CD4-positive, alpha-beta memory T cell (primary cell): Measurements from ENCODE around the gene MTG1. TPM values are rescaled to one million over a fixed set of nuclear protein-coding genes. Genes with fewer than 3 reads are reported as not detected.

Experiments used
- CTCF ChIA-PET: fragments of 350-600 bp; sonication (Branson Sonifier 250); formaldehyde crosslinking; loops from one replicate; lab custom pipeline; 2021; ENCODE audit warnings: inconsistent platforms; ENCODE audit not compliant: partially characterized antibody; lab: Charles Lee
- POLR2A ChIA-PET: fragments of 350-600 bp; sonication (Branson Sonifier 250); formaldehyde crosslinking; loops from one replicate; lab custom pipeline; 2021; ENCODE audit not compliant: partially characterized antibody; lab: Charles Lee
- DNase-seq, 5 donors: peaks; one replicate each; pipeline versions ENCODE4 v3.0.0 to v3.0.0-alpha.2; 2020 to 2022; ENCODE audit warnings: mixed read lengths in 1 of 5
- H3K27ac ChIP-seq: one replicate; pipeline ENCODE4 v1.7.0; 2013; ENCODE audit warnings: low read depth, low read length
- H3K27me3 ChIP-seq: 2 replicates; pipeline ENCODE4 v1.7.0; 2013; ENCODE audit warnings: mild to moderate bottlenecking, low read length, moderate library complexity; ENCODE audit not compliant: insufficient read depth
- H3K36me3 ChIP-seq: 2 replicates; pipeline ENCODE4 v1.7.0; 2013; ENCODE audit warnings: mild to moderate bottlenecking, low read length, moderate library complexity; ENCODE audit not compliant: insufficient read depth
- H3K4me1 ChIP-seq: 2 replicates; pipeline ENCODE4 v1.7.0; 2013; ENCODE audit warnings: mild to moderate bottlenecking, low read length, moderate library complexity; ENCODE audit not compliant: insufficient read depth
- H3K4me3 ChIP-seq, 2 donors: one replicate each; pipeline ENCODE4 v1.7.0; 2013; ENCODE audit warnings: low read length in 2 of 2, mild to moderate bottlenecking in 1 of 2
- H3K9me3 ChIP-seq, 2 donors: one replicate each; pipeline ENCODE4 v1.7.0; 2013; ENCODE audit warnings: low read length in 2 of 2, control low read depth in 1 of 2; ENCODE audit not compliant: control insufficient read depth in 1 of 2
- H3K27ac Mint-ChIP-seq, 7 donors: one replicate each; pipeline ENCODE4 v1.8.0; 2020 to 2021; ENCODE audit warnings: mixed read lengths in 7 of 7, mild to moderate bottlenecking in 6 of 7, inconsistent platforms in 3 of 7, moderate library complexity in 3 of 7
- H3K27me3 Mint-ChIP-seq, 2 donors: one replicate each; pipeline ENCODE4 v1.8.0; 2020 to 2021; ENCODE audit warnings: mixed read lengths in 2 of 2
- H3K36me3 Mint-ChIP-seq, 2 donors: one replicate each; pipeline ENCODE4 v1.8.0; 2020 to 2021; ENCODE audit warnings: mixed read lengths in 2 of 2, inconsistent platforms in 1 of 2, mild to moderate bottlenecking in 1 of 2
- H3K4me1 Mint-ChIP-seq, 4 donors: one replicate each; pipeline ENCODE4 v1.8.0; 2020 to 2021; ENCODE audit warnings: mixed read lengths in 4 of 4, mild to moderate bottlenecking in 1 of 4
- H3K4me3 Mint-ChIP-seq, 8 donors: one replicate each; pipeline ENCODE4 v1.8.0; 2020 to 2021; ENCODE audit warnings: mixed read lengths in 8 of 8, mild to moderate bottlenecking in 7 of 8, moderate library complexity in 6 of 8, inconsistent platforms in 3 of 8
- H3K9me3 Mint-ChIP-seq, 8 donors: one replicate each; pipeline ENCODE4 v1.8.0; 2020 to 2021; ENCODE audit warnings: mixed read lengths in 8 of 8, mild to moderate bottlenecking in 5 of 8, inconsistent platforms in 3 of 8, moderate library complexity in 1 of 8
- intact Hi-C: fragments of 100-400 bp; cut with micrococcal nuclease; formaldehyde crosslinking; loops from one replicate; pipeline ENCODE4 v1.15.1; 2023
- polyA plus RNA-seq, 2 donors: library from polyadenylated mRNA; unstranded; fragments of 300-500 nt; fragmentation: Illumina TruSeq; gene quantifications; one replicate each; pipeline ENCODE4 v1.2.3, GENCODE V29; 2021
- total RNA-seq, 2 experiments: library from RNA; stranded (reverse); gene quantifications; one replicate each; pipeline ENCODE4 v1.2.3, GENCODE V29; 2021

MTG1 gene
- total and polyA plus RNA-seq, 4 experiments from 2014 or later: 32.6 to 65.4 (median 50.9) TPM

DNA sequence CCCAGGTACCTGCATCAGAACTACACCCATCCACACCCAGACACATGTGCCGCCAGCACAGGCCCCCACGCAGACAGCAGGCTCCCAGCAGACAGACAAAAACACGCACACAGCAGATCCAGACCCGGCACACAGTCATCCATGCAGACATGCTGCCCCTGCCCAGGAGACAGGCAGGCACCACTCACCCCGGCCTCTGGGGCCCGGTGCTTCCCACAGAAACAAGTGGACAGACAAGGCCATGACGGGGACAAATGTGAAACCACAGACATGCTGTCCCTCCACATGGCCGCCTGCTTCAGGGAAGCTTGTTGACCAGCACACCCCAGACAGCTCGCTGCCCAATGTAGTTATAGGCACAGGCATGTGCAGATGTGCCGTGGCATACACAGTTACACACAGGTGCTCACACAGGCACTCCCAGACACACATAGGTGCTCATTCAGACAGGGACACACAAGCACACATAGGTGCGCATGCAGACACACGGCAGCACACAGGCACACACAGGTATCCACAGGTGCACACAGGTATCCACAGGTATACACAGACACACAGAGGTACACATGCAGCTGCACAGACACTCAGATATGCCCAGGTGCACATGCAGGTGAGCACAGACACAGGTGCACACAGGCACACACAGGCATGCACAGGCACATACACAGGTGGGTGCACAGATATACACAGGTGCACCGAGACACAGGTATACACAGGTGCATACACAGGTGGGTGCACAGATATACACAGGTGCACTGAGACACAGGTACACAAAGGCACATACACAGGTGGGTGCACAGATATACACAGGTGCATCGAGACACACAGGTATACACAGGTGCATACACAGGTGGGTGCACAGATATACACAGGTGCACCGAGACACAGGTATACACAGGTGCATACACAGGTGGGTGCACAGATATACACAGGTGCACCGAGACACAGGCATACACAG, 49.3 kb downstream of the MTG1 start:
- Histone ChIP-seq H3K27me3 (no peaks in the 10 kb centered on the region), H3K9me3 (no peaks in the 10 kb centered on the region), H3K4me1 (peaks cover 36% of the 10 kb centered on the region), H3K27ac (no peak overlapping the region), H3K4me3 (no peak overlapping the region), H3K36me3 (no peaks in the 10 kb centered on the region)
- Mint-ChIP-seq H3K27me3 (no peaks in the 10 kb centered on the region), H3K4me1 (peaks cover 14 to 42% (median 33%) of the 10 kb centered on the region in 4 donors), H3K4me3 (peak overlapping the region in 7 of 8 donors; percentile 75 to 81 (median 77)), H3K36me3 (peaks cover 13% of the 10 kb centered on the region in 2 donors), H3K27ac (peak overlapping the region in 5 of 7 donors; percentile 67 to 83 (median 74)), H3K9me3 (peaks cover 0 to 31% (median 17%) of the 10 kb centered on the region in 8 donors)
- ChIA-PET CTCF (interaction anchor here (1.1 to 1.8 kb wide), 2 partner anchors 33 to 114 kb away, joined by 3 to 5 read pairs; no protein-coding TSS in a partner anchor), POLR2A (interaction anchor here (1.5 kb wide), 1 partner anchor 10 kb away, joined by 6 read pairs; the partner anchor contains the start of gene SCART1)
- DNase-seq: no peak
- intact Hi-C loops: no loop called here

GRCh38 chr10:133444342-133445267, 50.6 kb downstream of the MTG1 start:
- intact Hi-C loops: no loop called here
- H3K36me3 Mint-ChIP-seq: peaks cover 15 to 23% of the 10 kb centered on the region in 2 donors
- CTCF ChIA-PET: no interaction called here

DNA sequence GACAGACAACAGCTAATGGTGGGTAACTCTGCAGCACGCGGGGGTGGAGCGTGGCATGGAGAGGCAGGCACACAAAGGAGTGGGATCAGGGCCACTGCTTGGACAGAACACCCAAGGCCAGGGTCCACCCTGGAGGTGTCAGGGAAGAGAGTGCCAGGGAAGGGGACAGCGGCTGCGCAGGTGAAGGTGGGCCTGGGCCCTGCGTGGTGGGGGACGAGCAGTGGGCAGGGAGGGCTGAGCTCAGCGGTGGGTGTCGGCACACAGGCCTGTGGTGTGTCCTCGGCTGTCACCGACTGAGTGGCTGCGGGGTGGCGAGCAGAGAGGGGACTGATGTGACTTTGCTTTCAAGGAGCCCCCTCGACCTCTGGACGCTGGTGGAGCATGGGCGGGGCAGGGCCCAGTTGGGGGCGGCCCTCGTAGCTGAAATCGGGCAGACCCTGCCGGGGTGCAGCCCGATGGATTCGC, 51.3 kb downstream of the MTG1 start:
- CTCF ChIA-PET: no interaction called here
- Mint-ChIP-seq H3K9me3 (peaks cover 0 to 47% (median 30%) of the 10 kb centered on the region in 8 donors), H3K36me3 (peaks cover 15 to 23% of the 10 kb centered on the region in 2 donors), H3K27ac (peak overlapping the region in 1 of 7 donors; percentile 29), H3K4me1 (peaks cover 8 to 27% (median 19%) of the 10 kb centered on the region in 4 donors), H3K27me3 (no peaks in the 10 kb centered on the region), H3K4me3 (peak overlapping the region in 1 of 8 donors; percentile 46)
- POLR2A ChIA-PET: no interaction called here
- H3K36me3 ChIP-seq: no peaks in the 10 kb centered on the region
- intact Hi-C loops: no loop called here
- no peak overlapping the region for H3K27ac ChIP-seq
- DNase-seq: no peak
- H3K4me3 ChIP-seq: no peak overlapping the region
- H3K4me1 ChIP-seq: peaks cover 20% of the 10 kb centered on the region
- no peaks in the 10 kb centered on the region for H3K9me3 ChIP-seq
- no peaks in the 10 kb centered on the region for H3K27me3 ChIP-seq

More at GRCh38 chr10:133444342-133445267, 50.6 kb downstream of the MTG1 start:
- no peaks in the 10 kb centered on the region for H3K9me3 ChIP-seq
- Mint-ChIP-seq H3K9me3 (peaks cover 0 to 44% (median 30%) of the 10 kb centered on the region in 8 donors), H3K4me1 (peaks cover 8 to 28% (median 20%) of the 10 kb centered on the region in 4 donors), H3K4me3 (no peak overlapping the region), H3K27me3 (no peaks in the 10 kb centered on the region), H3K27ac (peak overlapping the region in 2 of 7 donors; percentile 8 to 29)
- H3K27me3 ChIP-seq: no peaks in the 10 kb centered on the region
- POLR2A ChIA-PET: no interaction called here
- H3K4me1 ChIP-seq: peaks cover 22% of the 10 kb centered on the region
- no peaks in the 10 kb centered on the region for H3K36me3 ChIP-seq
- H3K27ac ChIP-seq: no peak overlapping the region
- DNase-seq: no peak
- H3K4me3 ChIP-seq: no peak overlapping the region

DNA sequence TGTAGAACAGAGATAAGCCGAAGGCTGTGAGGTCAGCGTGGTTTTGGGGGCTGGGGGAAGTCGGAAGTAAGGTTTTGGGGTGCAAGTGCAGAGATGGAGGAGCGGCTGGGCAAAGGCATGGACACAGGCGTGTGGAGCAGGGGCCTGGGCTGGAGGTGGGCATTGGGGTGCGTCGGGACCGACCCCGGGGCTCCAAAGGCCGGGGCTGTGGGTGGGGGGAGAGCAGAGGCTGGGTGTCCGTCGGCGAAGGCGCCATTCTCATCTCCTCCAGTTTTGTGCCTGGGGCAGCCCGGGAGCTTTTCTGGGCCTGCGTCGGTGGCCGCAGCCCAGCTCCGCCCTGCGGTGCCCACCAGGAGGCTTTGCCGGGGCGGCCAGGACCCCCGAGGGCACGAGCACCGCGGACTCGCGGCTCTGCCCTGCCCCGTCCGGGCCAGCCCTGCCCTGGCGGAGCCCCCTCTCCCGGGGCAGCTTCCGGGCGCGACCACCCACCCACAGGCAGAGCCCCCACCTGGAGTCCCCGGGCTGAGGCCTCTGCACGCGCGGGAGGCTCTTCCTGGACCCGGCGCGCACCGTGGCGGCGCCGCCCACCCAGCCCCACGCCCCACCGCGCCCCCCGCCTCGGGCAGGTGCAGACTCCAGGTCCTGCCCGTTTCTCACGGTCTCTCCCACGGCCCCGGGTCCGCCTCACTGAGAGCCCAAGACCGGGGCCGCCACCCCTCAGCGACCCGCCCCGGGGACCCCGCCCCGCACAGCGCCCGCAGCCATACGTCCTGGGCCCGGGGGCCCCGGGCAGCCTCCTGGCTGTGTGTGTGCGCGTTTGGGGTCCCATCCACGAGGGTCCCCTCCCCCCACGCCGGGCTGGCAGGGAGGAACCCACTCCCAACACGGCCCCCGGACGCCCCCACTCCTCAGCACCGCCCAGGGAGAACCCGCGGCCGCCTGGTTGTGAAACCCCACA, 52.1 kb downstream of the MTG1 start:
- H3K4me1 ChIP-seq: peaks cover 20% of the 10 kb centered on the region
- CTCF ChIA-PET: no interaction called here
- H3K27ac Mint-ChIP-seq: peak overlapping the region in 1 of 7 donors; percentile 64
- H3K27me3 Mint-ChIP-seq: no peaks in the 10 kb centered on the region
- H3K9me3 ChIP-seq: no peaks in the 10 kb centered on the region
- no peaks in the 10 kb centered on the region for H3K36me3 ChIP-seq
- H3K4me1 Mint-ChIP-seq: peaks cover 8 to 27% (median 19%) of the 10 kb centered on the region in 4 donors
- no peak for DNase-seq
- POLR2A ChIA-PET: no interaction called here
- no peaks in the 10 kb centered on the region for H3K27me3 ChIP-seq
- H3K9me3 Mint-ChIP-seq: peaks cover 0 to 48% (median 30%) of the 10 kb centered on the region in 8 donors
- no peak overlapping the region for H3K27ac ChIP-seq
- intact Hi-C loops: no loop called here
- peak overlapping the region in 1 of 8 donors; percentile 46 for H3K4me3 Mint-ChIP-seq
- H3K36me3 Mint-ChIP-seq: peaks cover 15 to 23% of the 10 kb centered on the region in 2 donors
- H3K4me3 ChIP-seq: no peak overlapping the region

- Histone ChIP-seq H3K9me3 (no peaks in the 10 kb centered on the region), H3K36me3 (no peaks in the 10 kb centered on the region), H3K27ac (no peak overlapping the region), H3K4me3 (no peak overlapping the region), H3K27me3 (no peaks in the 10 kb centered on the region), H3K4me1 (peaks cover 13% of the 10 kb centered on the region)
- Mint-ChIP-seq H3K27ac (peak overlapping the region in 2 of 7 donors; percentile 43 to 52), H3K9me3 (peaks cover 0 to 48% (median 30%) of the 10 kb centered on the region in 8 donors), H3K4me1 (peaks cover 8 to 21% (median 14%) of the 10 kb centered on the region in 4 donors), H3K4me3 (peak overlapping the region in 1 of 8 donors; percentile 15), H3K27me3 (no peaks in the 10 kb centered on the region), H3K36me3 (peaks cover 15 to 23% of the 10 kb centered on the region in 2 donors)
- ChIA-PET POLR2A (interaction anchor here (0.6 kb wide), 1 partner anchor 1475 kb away, joined by 3 read pairs; no protein-coding TSS in a partner anchor), CTCF (no interaction called here)
- intact Hi-C loops: no loop called here
- no peak for DNase-seq
Measured at GRCh38 chr10:133446979-133447378, 53.0 kb downstream of the MTG1 start.

DNA sequence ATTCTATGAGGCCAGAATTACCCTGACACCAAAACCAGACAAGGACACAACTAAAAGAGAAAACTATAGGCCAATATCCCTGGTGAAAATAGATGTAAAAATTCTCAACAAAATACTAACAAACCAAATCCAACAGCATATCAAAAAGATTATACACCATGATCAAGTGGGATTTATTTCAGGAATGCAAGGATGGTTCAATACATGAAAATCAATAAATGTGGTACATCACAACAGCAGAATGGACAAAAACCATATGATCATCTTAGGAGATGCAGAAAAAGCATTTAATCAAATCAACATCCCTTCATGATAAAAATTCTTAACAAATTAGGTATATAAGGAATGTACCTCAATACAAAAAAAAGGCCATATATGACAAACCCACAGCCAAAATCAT, 54.2 kb downstream of the MTG1 start:
- H3K9me3 Mint-ChIP-seq: peaks cover 0 to 48% (median 30%) of the 10 kb centered on the region in 8 donors
- H3K27ac Mint-ChIP-seq: no peak overlapping the region
- CTCF ChIA-PET: interaction anchor here (1.0 kb wide), 1 partner anchor 9 kb away, joined by 3 read pairs; no protein-coding TSS in a partner anchor
- Histone ChIP-seq H3K27ac (no peak overlapping the region), H3K4me1 (peaks cover 3% of the 10 kb centered on the region), H3K4me3 (no peak overlapping the region), H3K36me3 (no peaks in the 10 kb centered on the region), H3K9me3 (no peaks in the 10 kb centered on the region), H3K27me3 (no peaks in the 10 kb centered on the region)
- intact Hi-C loops: no loop called here
- POLR2A ChIA-PET: no interaction called here
- no peak overlapping the region for H3K4me3 Mint-ChIP-seq
- H3K4me1 Mint-ChIP-seq: peaks cover 0 to 11% (median 5%) of the 10 kb centered on the region in 4 donors
- H3K27me3 Mint-ChIP-seq: no peaks in the 10 kb centered on the region
- no peak for DNase-seq
- peaks cover 10 to 23% of the 10 kb centered on the region in 2 donors for H3K36me3 Mint-ChIP-seq
